Stimulated activated CD8-positive, alpha-beta memory T cell treated with anti-CD3 and anti-CD28 coated beads, Interleukin-7, amount 100 ng/mL, for 4 hours (primary cell): Measurements from ENCODE around the gene OVAAL.
"Not testable (repeated sequence)": the region's sequence is repeated elsewhere in the genome, so short reads cannot be mapped to it uniquely, and the experiment has no call there.

Experiments
- DNase-seq, 2 donors: peaks; one replicate each; pipeline ENCODE4 v3.0.0-alpha.2; 2020; ENCODE audit warnings: low read depth in 2 of 2

Gene OVAAL

DNA sequence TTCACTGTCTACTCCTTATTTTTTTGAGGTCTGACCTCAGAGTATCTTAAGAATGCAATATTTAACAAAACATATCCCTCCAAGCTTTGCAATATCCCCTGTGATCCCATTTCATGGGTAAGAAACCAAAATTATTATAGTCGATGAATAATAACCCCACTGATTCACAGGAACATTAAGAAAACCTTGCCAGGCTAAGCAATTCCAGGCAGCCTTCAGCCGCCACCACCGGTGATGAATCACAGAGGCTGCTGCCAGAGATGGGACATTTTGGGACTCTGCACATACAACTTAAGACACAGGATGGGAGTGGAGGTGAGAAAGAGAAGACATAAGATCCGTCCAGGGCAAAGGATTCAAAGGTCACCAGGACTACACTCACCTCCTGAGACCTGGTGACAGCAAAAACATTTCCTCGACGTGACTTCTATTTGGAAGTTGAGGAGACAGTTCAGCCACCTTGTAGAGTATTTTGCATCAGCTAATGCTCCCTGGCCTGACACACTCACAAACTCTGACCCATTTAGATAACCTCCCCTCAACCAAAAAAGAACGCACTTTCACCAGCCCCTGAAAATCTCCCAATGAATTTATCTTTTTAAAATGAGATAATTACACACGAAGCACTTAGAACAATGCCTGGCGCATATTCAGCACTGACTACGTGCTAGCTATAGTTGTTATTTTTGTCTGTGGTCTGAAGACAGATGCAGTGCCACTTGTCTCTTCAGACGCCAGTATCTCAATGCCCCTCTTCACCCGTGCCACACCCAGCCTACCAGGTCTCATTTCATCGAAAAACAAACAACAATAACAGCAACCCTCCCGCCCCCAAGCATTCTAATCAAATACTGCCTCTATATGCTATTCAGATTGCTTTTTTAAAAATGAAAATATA is 17.8 kb upstream of the OVAAL start:
- DNase-seq = no peak

- DNase-seq = no peak
These were observed 16.5 kb upstream of the OVAAL start for GRCh38 chr1:180542113-180542837.

DNA sequence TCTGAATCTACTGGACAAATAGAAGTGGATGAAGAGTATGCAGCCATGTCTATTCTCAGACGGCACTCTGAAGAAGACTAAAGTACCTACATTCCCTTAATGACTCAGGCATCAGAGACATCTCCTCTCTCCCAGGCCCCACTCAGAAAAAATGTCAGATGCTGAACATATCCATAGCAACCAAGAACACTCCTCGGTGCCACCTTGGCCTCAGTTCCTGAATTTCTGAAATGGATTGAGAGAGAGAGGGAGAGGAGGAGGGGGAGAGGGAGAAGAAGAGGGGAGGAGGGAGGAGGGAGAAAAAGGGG is 16.0 kb upstream of the OVAAL start:
- DNase-seq = no peak

DNA sequence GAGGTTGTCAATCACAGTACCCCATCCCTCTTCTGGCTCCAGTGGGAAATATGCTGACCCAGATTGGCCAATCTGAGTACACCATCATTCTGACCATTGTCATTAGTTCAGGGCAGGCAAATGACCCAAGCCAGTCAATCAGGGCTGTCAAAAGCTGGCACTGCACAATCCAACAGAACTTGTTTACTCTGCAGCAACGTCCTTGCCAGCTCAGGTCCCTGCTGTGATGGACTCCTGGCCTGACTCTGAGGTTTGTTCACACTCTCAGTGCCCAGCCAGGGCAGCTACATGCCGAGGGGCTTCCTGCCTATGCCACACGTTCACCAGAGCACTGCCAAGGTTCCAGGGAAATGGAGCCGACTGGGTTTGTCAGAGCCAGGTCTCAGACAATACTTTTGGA is 14.7 kb upstream of the OVAAL start:
- no peak for DNase-seq

- no peak for DNase-seq
These were observed 12.8 kb upstream of the OVAAL start for GRCh38 chr1:180545991-180546390.

DNA sequence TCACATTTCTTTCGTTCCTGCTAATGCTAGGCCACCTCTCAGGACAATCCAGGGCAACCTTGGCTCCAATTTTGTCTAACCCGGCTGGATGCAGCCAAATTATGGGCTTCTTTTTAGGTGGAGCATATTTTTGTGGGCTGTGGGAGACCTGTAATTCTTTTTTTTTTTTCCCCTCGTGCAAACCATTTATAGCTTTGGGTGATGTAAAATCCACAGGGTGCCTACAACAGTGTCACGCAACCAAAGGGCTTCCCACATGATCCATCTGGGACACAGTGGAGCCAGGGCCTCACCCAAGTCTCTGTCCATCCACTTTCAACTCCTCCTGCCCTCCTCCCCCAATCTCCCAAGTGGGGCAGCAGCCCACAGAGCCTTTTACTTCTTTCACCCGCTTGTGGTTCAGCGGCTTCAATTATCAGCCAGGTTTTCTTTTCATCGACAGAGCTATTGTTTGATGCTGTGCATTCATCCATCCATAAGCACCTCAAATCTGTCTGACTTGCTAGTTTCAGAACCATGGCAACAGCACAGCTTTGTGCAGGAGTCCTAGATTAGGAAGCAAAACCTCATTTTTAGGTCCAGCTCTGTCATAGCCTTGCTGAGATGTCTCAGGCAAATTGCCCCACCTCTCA is 10.0 kb upstream of the OVAAL start:
- no peak for DNase-seq

- not testable (repeated sequence) for DNase-seq
These were observed 9.0 kb upstream of the OVAAL start for GRCh38 chr1:180549770-180550169.

DNA sequence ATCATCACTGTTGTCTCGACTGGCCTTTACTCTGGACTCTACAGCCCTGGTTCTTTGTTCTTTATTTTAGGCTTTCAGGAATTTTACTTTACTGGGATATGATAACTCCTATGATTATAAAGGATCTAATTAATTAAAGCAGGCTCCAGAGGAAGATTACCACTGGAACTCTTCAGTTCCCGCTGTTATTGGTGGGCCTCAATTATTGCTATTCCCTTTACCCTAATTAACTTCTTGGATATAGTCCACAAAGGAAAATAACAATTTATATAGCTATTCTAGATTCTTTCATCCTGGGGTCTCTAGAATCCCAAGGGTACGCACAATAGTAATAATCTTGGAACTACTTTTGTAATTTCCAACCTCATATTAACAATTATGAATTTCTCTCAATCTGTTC is 8.5 kb upstream of the OVAAL start:
- no peak for DNase-seq

- DNase-seq = no peak
These were observed 6.8 kb upstream of the OVAAL start for GRCh38 chr1:180551997-180552396.

DNA sequence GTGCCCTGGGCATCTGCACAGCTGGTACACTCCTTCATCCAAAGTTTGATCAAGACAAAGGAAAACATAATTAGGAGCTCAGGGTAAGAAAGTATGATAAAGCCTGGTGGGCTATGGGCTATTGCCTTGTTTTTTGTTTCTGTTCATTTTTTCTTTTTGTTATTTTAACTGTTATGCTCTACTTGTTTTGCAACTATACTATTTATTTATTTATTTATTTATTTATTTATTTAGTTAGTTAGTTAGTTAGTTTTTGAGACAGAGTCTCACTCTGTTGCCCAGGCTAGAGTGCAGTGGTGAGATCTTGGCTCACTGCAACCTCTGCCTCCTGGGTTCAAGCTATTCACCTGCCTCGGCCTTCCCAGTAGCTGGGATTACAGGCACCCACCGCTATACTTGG is 5.7 kb upstream of the OVAAL start:
- not testable (repeated sequence) for DNase-seq

DNA sequence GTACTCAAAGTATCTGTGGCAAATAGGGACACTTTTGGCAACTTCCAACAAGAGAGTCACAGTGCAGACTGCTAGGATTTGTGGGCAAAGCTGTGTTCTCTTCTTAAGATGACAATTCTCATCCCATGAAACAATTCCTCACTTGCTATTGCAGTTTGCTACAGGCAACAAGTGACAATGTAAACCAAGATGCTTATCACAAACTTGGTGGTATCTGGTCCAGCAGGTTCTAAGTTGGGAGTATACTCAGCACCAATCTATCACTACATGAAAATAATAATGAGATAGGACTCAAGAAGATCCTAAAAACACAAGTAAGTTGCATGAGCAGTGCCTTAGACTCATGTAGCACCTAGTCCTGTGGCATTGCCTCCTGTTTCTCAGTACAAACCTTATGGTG is 3.4 kb upstream of the OVAAL start:
- no peak for DNase-seq

DNA sequence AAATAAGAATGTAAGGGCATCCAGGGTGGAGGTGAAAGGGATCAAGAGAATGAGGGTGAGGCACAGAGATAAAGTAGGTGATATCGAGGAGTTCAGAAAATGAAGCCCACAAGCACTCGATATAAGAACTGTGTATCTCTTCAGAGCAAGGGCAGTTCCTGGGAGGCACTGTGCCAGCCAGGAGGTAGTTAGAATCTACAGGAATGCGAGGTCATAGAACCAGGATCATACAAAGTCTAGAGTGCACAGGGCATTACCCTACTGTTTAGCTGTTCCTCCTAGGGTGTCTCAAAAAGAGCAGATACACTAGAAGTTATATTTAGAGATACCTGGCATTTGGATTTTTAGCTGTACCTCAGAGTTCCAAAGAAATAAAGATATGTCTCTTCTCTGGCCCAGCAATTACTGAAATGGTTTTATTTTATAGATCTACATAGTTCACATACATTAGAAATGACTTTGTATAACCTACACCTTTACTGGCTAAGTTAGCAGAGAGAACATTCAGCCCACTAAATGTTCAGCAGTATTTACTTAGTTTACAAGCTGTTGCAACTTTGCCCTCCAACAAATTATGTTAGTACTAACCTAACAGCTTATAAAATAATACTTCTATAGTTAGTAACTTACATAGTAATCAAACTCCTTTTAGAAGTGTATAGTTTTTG is 1.6 kb downstream of the OVAAL start:
- no peak for DNase-seq

GRCh38 chr1:180560868-180561600 is 2.3 kb downstream of the OVAAL start:
- DNase-seq = no peak

GRCh38 chr1:180562640-180563025 is 3.9 kb downstream of the OVAAL start:
- DNase-seq = no peak

- no peak for DNase-seq
These were observed 4.5 kb downstream of the OVAAL start for GRCh38 chr1:180563026-180563827.

GRCh38 chr1:180565121-180565871 is 6.5 kb downstream of the OVAAL start:
- no peak for DNase-seq

- no peak for DNase-seq
These were observed 7.3 kb downstream of the OVAAL start for GRCh38 chr1:180566026-180566425.

GRCh38 chr1:180566495-180566894 is 7.7 kb downstream of the OVAAL start:
- DNase-seq = no peak

DNA sequence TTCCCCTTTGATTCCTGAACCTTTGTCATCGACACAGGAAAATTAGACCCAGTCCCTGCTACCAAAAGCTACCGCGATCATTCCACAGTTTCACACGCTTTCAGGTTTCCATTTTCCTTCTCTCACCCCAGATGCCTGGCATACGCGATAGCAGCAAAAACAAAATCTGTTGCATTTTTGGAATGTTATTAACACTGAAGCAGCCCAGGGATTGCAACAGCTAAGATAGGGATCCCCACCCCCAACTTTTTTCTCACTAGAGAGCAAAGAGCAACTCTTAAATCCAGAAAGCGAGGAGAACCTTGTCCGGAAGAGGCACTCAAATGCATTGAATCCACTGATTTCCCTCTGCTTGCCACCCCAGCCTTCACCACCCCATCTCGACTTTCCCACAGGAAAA is 8.9 kb downstream of the OVAAL start:
- DNase-seq = no peak

GRCh38 chr1:180568184-180568583 is 9.4 kb downstream of the OVAAL start:
- DNase-seq = no peak
